HEK293 (cell line): ENCODE measurements around the gene HOXA11.
A peak's percentile ranks its signal among the peaks of the same experiment; 100 is the strongest.

Experiments used
- BCL11B ChIP-seq: fragments of 450-650 bp; formaldehyde crosslinking; IDR thresholded peaks from 2 replicates; pipeline ENCODE4 v1.5.1; 2016; ENCODE audit warnings: low read depth, missing biosample characterization, missing genetic modification characterization
- MEIS1 ChIP-seq: sonication (generic); formaldehyde crosslinking; IDR thresholded peaks from 2 replicates; pipeline ENCODE4 v1.8.1; 2022; ENCODE audit warnings: missing genetic modification reagents, mild to moderate bottlenecking, borderline replicate concordance
- PRDM10 ChIP-seq: fragments of 450-650 bp; formaldehyde crosslinking; IDR thresholded peaks from 2 replicates; pipeline ENCODE4 v1.5.1; 2016; ENCODE audit warnings: missing biosample characterization, missing genetic modification characterization
- PRDM6 ChIP-seq: fragments of 450-650 bp; formaldehyde crosslinking; IDR thresholded peaks from 2 replicates; pipeline ENCODE4 v1.5.1; 2017; ENCODE audit warnings: missing biosample characterization, missing genetic modification characterization
- SETDB1 ChIP-seq: IDR thresholded peaks from one replicate; pipeline ENCODE4 v1.6.1; 2017; ENCODE audit warnings: mild to moderate bottlenecking, low read length, moderate library complexity, mixed read lengths; ENCODE audit not compliant: insufficient read length
- YY1 ChIP-seq: fragments of 450-650 bp; formaldehyde crosslinking; IDR thresholded peaks from 2 replicates; pipeline ENCODE4 v1.5.1; 2018; ENCODE audit warnings: missing biosample characterization, missing genetic modification characterization
- YY2 ChIP-seq: fragments of 450-650 bp; formaldehyde crosslinking; IDR thresholded peaks from 2 replicates; pipeline ENCODE4 v1.5.1; 2016; ENCODE audit warnings: missing biosample characterization, missing genetic modification characterization
- ZBTB1 ChIP-seq: fragments of 450-650 bp; formaldehyde crosslinking; IDR thresholded peaks from 2 replicates; pipeline ENCODE4 v1.5.1; 2016; ENCODE audit warnings: missing biosample characterization, missing genetic modification characterization
- ZBTB20 ChIP-seq: fragments of 450-650 bp; formaldehyde crosslinking; IDR thresholded peaks from 2 replicates; pipeline ENCODE4 v1.5.1; 2016; ENCODE audit warnings: missing biosample characterization, missing genetic modification characterization
- ZBTB7A ChIP-seq: fragments of 450-650 bp; formaldehyde crosslinking; IDR thresholded peaks from 2 replicates; pipeline ENCODE4 v1.5.1; 2016; ENCODE audit warnings: low read depth, missing biosample characterization, missing genetic modification characterization
- ZFP41 ChIP-seq: fragments of 450-650 bp; formaldehyde crosslinking; IDR thresholded peaks from 2 replicates; pipeline ENCODE4 v1.5.1; 2016; ENCODE audit warnings: missing biosample characterization, missing genetic modification characterization, borderline replicate concordance
- ZFP69B ChIP-seq: fragments of 450-650 bp; formaldehyde crosslinking; IDR thresholded peaks from 2 replicates; pipeline ENCODE4 v1.5.1; 2016; ENCODE audit warnings: missing biosample characterization, missing genetic modification characterization
- ZNF362 ChIP-seq: fragments of 450-650 bp; formaldehyde crosslinking; IDR thresholded peaks from 2 replicates; pipeline ENCODE4 v1.5.1; 2016; ENCODE audit warnings: missing biosample characterization, missing genetic modification characterization
- ZNF416 ChIP-seq: fragments of 450-650 bp; formaldehyde crosslinking; IDR thresholded peaks from 2 replicates; pipeline ENCODE4 v1.5.1; 2016; ENCODE audit warnings: missing biosample characterization, missing genetic modification characterization
- ZNF426 ChIP-seq: fragments of 450-650 bp; formaldehyde crosslinking; IDR thresholded peaks from 2 replicates; pipeline ENCODE4 v1.5.1; 2017; ENCODE audit warnings: missing biosample characterization, missing genetic modification characterization, mild to moderate bottlenecking, inconsistent platforms, moderate library complexity
- ZNF433 ChIP-seq: fragments of 450-650 bp; formaldehyde crosslinking; IDR thresholded peaks from 2 replicates; pipeline ENCODE4 v1.5.1; 2016; ENCODE audit warnings: missing biosample characterization, missing genetic modification characterization, low read depth
- ZNF585B ChIP-seq: fragments of 450-650 bp; formaldehyde crosslinking; IDR thresholded peaks from 2 replicates; pipeline ENCODE4 v1.5.1; 2016; ENCODE audit warnings: missing biosample characterization, missing genetic modification characterization
- ZNF747 ChIP-seq: fragments of 450-650 bp; formaldehyde crosslinking; IDR thresholded peaks from 2 replicates; pipeline ENCODE4 v1.5.1; 2016; ENCODE audit warnings: missing biosample characterization, missing genetic modification characterization
- ZNF776 ChIP-seq: fragments of 450-650 bp; formaldehyde crosslinking; IDR thresholded peaks from 2 replicates; pipeline ENCODE4 v1.5.0; 2017; ENCODE audit warnings: missing biosample characterization, missing genetic modification characterization, borderline replicate concordance
- ZNF785 ChIP-seq: fragments of 450-650 bp; formaldehyde crosslinking; IDR thresholded peaks from 2 replicates; pipeline ENCODE4 v1.5.1; 2016; ENCODE audit warnings: missing biosample characterization, missing genetic modification characterization
- ZNF837 ChIP-seq: fragments of 450-650 bp; formaldehyde crosslinking; IDR thresholded peaks from 2 replicates; pipeline ENCODE4 v1.5.1; 2016; ENCODE audit warnings: missing biosample characterization, missing genetic modification characterization
- ZXDB ChIP-seq: fragments of 450-650 bp; formaldehyde crosslinking; IDR thresholded peaks from 2 replicates; pipeline ENCODE4 v1.5.1; 2016; ENCODE audit warnings: missing biosample characterization, missing genetic modification characterization
- TF ChIP-seq, protein P1 (sequence below): fragments of 450-650 bp; formaldehyde crosslinking; IDR thresholded peaks from 2 replicates; pipeline ENCODE4 v1.5.1; 2016; ENCODE audit warnings: missing biosample characterization, missing genetic modification characterization

The HOXA11 gene

DNA sequence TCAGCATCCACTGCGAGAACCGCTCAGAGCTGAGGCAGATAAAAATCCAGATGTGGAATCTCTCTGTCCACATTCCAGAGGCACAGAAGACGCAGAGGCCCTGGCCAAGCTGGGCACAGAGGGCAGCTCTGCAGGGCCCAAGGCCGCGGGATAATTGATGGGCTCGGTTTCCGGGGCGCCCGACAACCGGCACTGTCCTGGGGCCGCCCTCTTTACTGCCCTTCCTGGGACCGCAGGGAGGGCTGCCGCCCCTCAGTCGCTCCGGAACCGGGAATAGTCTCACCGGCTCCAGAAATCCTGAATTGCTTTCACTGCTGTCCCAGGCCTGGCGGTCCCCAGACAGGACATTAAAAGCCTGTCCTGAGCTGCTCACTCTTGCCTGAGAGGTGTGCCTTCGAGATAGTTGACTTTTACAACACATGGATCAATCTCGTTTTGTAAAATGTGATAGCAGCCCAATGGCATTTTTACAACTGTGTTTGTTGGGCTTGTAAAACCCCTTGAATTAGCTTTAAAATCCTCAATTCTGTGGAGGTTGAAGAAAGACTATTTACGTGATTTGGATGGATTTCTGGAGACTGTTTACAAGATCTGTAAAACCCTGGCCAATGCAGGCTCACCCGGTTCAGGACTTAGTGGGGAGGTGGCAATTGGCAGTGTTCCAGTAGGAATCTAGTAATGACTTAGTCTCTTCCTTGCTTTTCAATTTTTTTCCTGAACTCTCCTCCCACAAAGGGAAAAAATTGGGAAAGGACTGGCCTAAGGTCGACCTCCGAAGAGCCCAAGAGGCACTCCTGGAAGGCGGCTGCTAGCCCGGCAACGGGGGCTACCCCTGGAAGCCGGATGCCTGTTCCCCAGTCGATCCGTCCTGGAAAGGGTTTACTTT is 36.0 kb downstream of the HOXA11 start (continued):
- TF ChIP-seq ZNF426 (tag by site-specific recombination) (peak; percentile 23; the same call in 1 of the 2 replicates), ZNF785 (tag by site-specific recombination) (no peak), ZXDB (tag by site-specific recombination) (peak; percentile 66), ZNF776 (tag by site-specific recombination) (no peak), YY2 (tag by site-specific recombination) (no peak), PRDM10 (peak; percentile 66), ZBTB1 (tag by site-specific recombination) (no peak), PRDM6 (peak; percentile 99), SETDB1 (no peak), ZNF837 (tag by site-specific recombination) (no peak), MEIS1 (CRISPR knock-in tag) (no peak), ZFP69B (no peak), ZNF433 (tag by site-specific recombination) (no peak), ZNF747 (tag by site-specific recombination) (no peak), ZNF416 (tag by site-specific recombination) (no peak), ZFP41 (no peak), YY1 (no peak), ZBTB20 (tag by site-specific recombination) (peak; percentile 10; the same call in 1 of the 2 replicates), BCL11B (tag by site-specific recombination) (0 out of 2 replicates have a peak, but pooled peaks have one; percentile 31), ZNF585B (tag by site-specific recombination) (no peak), ZNF362 (no peak), ZBTB7A (tag by site-specific recombination) (no peak)
- TF ChIP-seq, protein P1, sequence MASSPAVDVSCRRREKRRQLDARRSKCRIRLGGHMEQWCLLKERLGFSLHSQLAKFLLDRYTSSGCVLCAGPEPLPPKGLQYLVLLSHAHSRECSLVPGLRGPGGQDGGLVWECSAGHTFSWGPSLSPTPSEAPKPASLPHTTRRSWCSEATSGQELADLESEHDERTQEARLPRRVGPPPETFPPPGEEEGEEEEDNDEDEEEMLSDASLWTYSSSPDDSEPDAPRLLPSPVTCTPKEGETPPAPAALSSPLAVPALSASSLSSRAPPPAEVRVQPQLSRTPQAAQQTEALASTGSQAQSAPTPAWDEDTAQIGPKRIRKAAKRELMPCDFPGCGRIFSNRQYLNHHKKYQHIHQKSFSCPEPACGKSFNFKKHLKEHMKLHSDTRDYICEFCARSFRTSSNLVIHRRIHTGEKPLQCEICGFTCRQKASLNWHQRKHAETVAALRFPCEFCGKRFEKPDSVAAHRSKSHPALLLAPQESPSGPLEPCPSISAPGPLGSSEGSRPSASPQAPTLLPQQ (tag by site-specific recombination): no peak
